Mucosa of descending colon (tissue), 3 donors: Measurements from ENCODE around the gene ACVR1B. TPM values are rescaled to one million over a fixed set of nuclear protein-coding genes. Genes with fewer than 3 reads are reported as not detected.
"Not testable (repeated sequence)": the region's sequence is repeated elsewhere in the genome, so short reads cannot be mapped to it uniquely, and the experiment has no call there.

ENCODE experiments used
- ATAC-seq: fragments of 200-7000 bp; cut with Tn5 transposase; one replicate; pipeline ENCODE4 v1.9.1; 2020; ENCODE audit warnings: mild to moderate bottlenecking, moderate library complexity
- DNase-seq, 3 donors: peaks; one replicate each; pipeline ENCODE4 v3.0.0-alpha.2; 2020
- H3K36me3 ChIP-seq: fragments of 200-600 bp; one replicate; pipeline ENCODE4 v1.8.0; 2021; ENCODE audit warnings: low read depth, mild to moderate bottlenecking
- H3K4me1 ChIP-seq: fragments of 200-600 bp; one replicate; pipeline ENCODE4 v1.8.0; 2021; ENCODE audit warnings: low read depth, mild to moderate bottlenecking
- H3K4me3 ChIP-seq: fragments of 200-600 bp; one replicate; pipeline ENCODE4 v1.8.0; 2021; ENCODE audit warnings: mild to moderate bottlenecking
- H3K9me3 ChIP-seq: fragments of 200-600 bp; one replicate; pipeline ENCODE4 v1.8.0; 2021; ENCODE audit warnings: mild to moderate bottlenecking
- CTCF ChIP-seq: fragments of 200-600 bp; IDR thresholded peaks from one replicate; pipeline ENCODE4 v1.8.0; 2022; ENCODE audit warnings: antibody characterized with exemption, mild to moderate bottlenecking
- intact Hi-C, 2 donors: fragments of 100-400 bp; cut with DNase I in 1 of 2; cut with micrococcal nuclease in 1 of 2; formaldehyde crosslinking; loops; one replicate each; pipeline versions ENCODE4 v1.11.0 to v1.11.1; 2022; cut with DNase I, micrococcal nuclease
- total RNA-seq, 3 donors: library from RNA; stranded (reverse); fragmentation: NEBNext Ultra II Directional in 2 of 3; extraction: Animal tissue kit (Norgen Biotek cat#: 25700) in 2 of 3; gene quantifications; one replicate each; pipeline versions ENCODE4 v1.2.1 to v1.2.4, GENCODE V29; 2021 to 2023
- donor health status: DM: no; HTN: no; CAD: no; lungs with moderate emphysema.
- donor health status: DM: no; HTN: no; CAD: no.
- donor health status: DM: no; HTN: yes; CAD: no.

ACVR1B gene
- total RNA-seq, 3 donors from 2014 or later: 42.4 to 95.7 (median 77.3) TPM

GRCh38 chr12:51975196-51975595 is 23.7 kb downstream of the ACVR1B start:
- Histone ChIP-seq H3K9me3 (no peaks in the 10 kb centered on the region), H3K4me1 (peaks cover 38% of the 10 kb centered on the region), H3K4me3 (no peak overlapping the region), H3K36me3 (no peaks in the 10 kb centered on the region)
- DNase-seq: no peak
- no peak for ATAC-seq
- TF ChIP-seq CTCF: no peak
- intact Hi-C loops: loop anchor here in 1 of 2 donors (10.0 kb wide), 1 partner anchor 80 kb away; no protein-coding TSS in a partner anchor

- DNase-seq (no peak), ATAC-seq (peak; percentile 38)
- H3K9me3 ChIP-seq: no peaks in the 10 kb centered on the region
- H3K4me1 ChIP-seq: peaks cover 27% of the 10 kb centered on the region
- no peaks in the 10 kb centered on the region for H3K36me3 ChIP-seq
- TF ChIP-seq CTCF: no peak
- H3K4me3 ChIP-seq: no peak overlapping the region
- intact Hi-C loops: loop anchor here in 1 of 2 donors (10.0 kb wide), 1 partner anchor 82 kb away; no protein-coding TSS in a partner anchor
Measured at GRCh38 chr12:51976376-51977160, 25.1 kb downstream of the ACVR1B start.

- TF ChIP-seq CTCF: no peak
- Histone ChIP-seq H3K4me3 (no peak overlapping the region), H3K4me1 (peaks cover 19% of the 10 kb centered on the region), H3K36me3 (no peaks in the 10 kb centered on the region), H3K9me3 (no peaks in the 10 kb centered on the region)
- intact Hi-C loops: loop anchor here in 1 of 2 donors (10.0 kb wide), 1 partner anchor 83 kb away; no protein-coding TSS in a partner anchor
- DNase-seq (no peak), ATAC-seq (no peak)
Measured at GRCh38 chr12:51977320-51977753, 25.8 kb downstream of the ACVR1B start.

- H3K36me3 ChIP-seq, H3K4me1 ChIP-seq, ATAC-seq, H3K4me3 ChIP-seq, H3K9me3 ChIP-seq, DNase-seq: not testable (repeated sequence)
- intact Hi-C loops: loop anchor here in 1 of 2 donors (10.0 kb wide), 1 partner anchor 85 kb away; no protein-coding TSS in a partner anchor
Measured at GRCh38 chr12:51979306-51979705, 27.8 kb downstream of the ACVR1B start.

GRCh38 chr12:51980051-51980808 is 28.7 kb downstream of the ACVR1B start:
- H3K4me1 ChIP-seq: no peaks in the 10 kb centered on the region
- H3K9me3 ChIP-seq: no peaks in the 10 kb centered on the region
- peak; percentile 96 for ATAC-seq
- peaks cover 3% of the 10 kb centered on the region for H3K36me3 ChIP-seq
- intact Hi-C loops: loop anchor here in 1 of 2 donors (5.0 kb wide), 1 partner anchor 53 kb away; no protein-coding TSS in a partner anchor
- peak; percentile 96 for TF ChIP-seq CTCF
- peak; percentile 68 to 72 (median 69) for DNase-seq
- no peak overlapping the region for H3K4me3 ChIP-seq

- ATAC-seq (no peak), DNase-seq (no peak)
- intact Hi-C loops: loop anchor here in 1 of 2 donors (5.0 kb wide), 1 partner anchor 53 kb away; no protein-coding TSS in a partner anchor
- Histone ChIP-seq H3K4me1 (no peaks in the 10 kb centered on the region), H3K36me3 (peaks cover 8% of the 10 kb centered on the region), H3K4me3 (no peak overlapping the region), H3K9me3 (no peaks in the 10 kb centered on the region)
- TF ChIP-seq CTCF: no peak
Measured at GRCh38 chr12:51980809-51981127, 29.3 kb downstream of the ACVR1B start.
